GM23338 (cell line): ENCODE results near the gene TOMM40L.

Source experiments
- CREB1 ChIP-seq: fragments of 250-450 bp; sonication (Bioruptor Pico); IDR thresholded peaks from 2 replicates; pipeline ENCODE4 v1.5.0; 2020; ENCODE audit warnings: low read depth, mild to moderate bottlenecking, moderate library complexity
- EZH2 ChIP-seq: fragments of 200-600 bp; sonication (generic); IDR thresholded peaks from one replicate; pipeline ENCODE4 v1.8.0; 2017; ENCODE audit warnings: antibody characterized with exemption, mild to moderate bottlenecking, low read depth; ENCODE audit not compliant: unreplicated experiment
- EZH2phosphoT487 ChIP-seq: fragments of 200-600 bp; sonication (generic); IDR thresholded peaks from one replicate; pipeline ENCODE4 v1.8.1; 2018; ENCODE audit warnings: antibody characterized with exemption; ENCODE audit not compliant: unreplicated experiment
- POLR2AphosphoS5 ChIP-seq: IDR thresholded peaks from 2 replicates; pipeline ENCODE4 v1.6.1; 2016; ENCODE audit warnings: antibody characterized with exemption, low read depth
- STAT1 ChIP-seq: IDR thresholded peaks from one replicate; pipeline ENCODE4 v1.6.1; 2016; ENCODE audit warnings: antibody characterized with exemption; ENCODE audit not compliant: unreplicated experiment
- TF ChIP-seq, protein P1 (sequence below), 2 experiments: fragments of 200-600 bp in 1 of 2; sonication (generic) in 1 of 2; conservative IDR thresholded peaks; 2 replicates each; pipeline versions ENCODE4 v1.5.1 to v1.6.1; 2016 to 2017; ENCODE audit warnings: antibody characterized with exemption in 2 of 2, low read depth in 2 of 2, mild to moderate bottlenecking in 2 of 2, moderate library complexity in 1 of 2
- TF ChIP-seq, protein P2 (sequence below): IDR thresholded peaks from one replicate; pipeline ENCODE4 v1.6.1; 2018; ENCODE audit warnings: antibody characterized with exemption; ENCODE audit not compliant: unreplicated experiment

DNA sequence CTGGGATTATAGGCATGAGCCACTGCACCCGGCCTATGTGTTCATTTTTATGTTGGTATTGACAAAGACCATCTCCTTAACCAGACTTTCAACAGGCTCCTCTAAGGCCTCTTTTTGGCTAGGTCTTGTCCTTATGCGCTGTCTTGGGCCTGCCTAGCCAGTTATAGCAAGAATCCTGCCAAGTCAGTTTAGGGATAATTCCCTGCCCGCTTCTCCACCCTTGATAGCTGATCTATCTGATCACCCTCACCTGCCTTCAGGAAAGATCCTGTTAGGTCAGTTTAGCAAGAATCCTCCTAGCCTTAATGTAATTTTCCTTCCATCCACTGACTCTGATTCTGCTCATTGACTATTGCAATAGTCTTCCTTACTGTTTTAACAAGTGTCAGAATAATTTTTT is 46.2 kb upstream of the TOMM40L start:
- TF ChIP-seq, protein P1, sequence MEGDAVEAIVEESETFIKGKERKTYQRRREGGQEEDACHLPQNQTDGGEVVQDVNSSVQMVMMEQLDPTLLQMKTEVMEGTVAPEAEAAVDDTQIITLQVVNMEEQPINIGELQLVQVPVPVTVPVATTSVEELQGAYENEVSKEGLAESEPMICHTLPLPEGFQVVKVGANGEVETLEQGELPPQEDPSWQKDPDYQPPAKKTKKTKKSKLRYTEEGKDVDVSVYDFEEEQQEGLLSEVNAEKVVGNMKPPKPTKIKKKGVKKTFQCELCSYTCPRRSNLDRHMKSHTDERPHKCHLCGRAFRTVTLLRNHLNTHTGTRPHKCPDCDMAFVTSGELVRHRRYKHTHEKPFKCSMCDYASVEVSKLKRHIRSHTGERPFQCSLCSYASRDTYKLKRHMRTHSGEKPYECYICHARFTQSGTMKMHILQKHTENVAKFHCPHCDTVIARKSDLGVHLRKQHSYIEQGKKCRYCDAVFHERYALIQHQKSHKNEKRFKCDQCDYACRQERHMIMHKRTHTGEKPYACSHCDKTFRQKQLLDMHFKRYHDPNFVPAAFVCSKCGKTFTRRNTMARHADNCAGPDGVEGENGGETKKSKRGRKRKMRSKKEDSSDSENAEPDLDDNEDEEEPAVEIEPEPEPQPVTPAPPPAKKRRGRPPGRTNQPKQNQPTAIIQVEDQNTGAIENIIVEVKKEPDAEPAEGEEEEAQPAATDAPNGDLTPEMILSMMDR (conservative IDR thresholded peaks at IDR 0.05; ENCODE audit: low read depth in 2 of 2), result no peak
- TF ChIP-seq STAT1 (no peak), POLR2AphosphoS5 (no peak), EZH2phosphoT487 (no peak), EZH2 (no peak), CREB1 (CRISPR knock-in tag) (no peak)
- TF ChIP-seq, protein P2, sequence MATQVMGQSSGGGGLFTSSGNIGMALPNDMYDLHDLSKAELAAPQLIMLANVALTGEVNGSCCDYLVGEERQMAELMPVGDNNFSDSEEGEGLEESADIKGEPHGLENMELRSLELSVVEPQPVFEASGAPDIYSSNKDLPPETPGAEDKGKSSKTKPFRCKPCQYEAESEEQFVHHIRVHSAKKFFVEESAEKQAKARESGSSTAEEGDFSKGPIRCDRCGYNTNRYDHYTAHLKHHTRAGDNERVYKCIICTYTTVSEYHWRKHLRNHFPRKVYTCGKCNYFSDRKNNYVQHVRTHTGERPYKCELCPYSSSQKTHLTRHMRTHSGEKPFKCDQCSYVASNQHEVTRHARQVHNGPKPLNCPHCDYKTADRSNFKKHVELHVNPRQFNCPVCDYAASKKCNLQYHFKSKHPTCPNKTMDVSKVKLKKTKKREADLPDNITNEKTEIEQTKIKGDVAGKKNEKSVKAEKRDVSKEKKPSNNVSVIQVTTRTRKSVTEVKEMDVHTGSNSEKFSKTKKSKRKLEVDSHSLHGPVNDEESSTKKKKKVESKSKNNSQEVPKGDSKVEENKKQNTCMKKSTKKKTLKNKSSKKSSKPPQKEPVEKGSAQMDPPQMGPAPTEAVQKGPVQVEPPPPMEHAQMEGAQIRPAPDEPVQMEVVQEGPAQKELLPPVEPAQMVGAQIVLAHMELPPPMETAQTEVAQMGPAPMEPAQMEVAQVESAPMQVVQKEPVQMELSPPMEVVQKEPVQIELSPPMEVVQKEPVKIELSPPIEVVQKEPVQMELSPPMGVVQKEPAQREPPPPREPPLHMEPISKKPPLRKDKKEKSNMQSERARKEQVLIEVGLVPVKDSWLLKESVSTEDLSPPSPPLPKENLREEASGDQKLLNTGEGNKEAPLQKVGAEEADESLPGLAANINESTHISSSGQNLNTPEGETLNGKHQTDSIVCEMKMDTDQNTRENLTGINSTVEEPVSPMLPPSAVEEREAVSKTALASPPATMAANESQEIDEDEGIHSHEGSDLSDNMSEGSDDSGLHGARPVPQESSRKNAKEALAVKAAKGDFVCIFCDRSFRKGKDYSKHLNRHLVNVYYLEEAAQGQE, result no peak
